HG03039 (cell line): ENCODE data around the gene SLC66A2.
"Not testable (repeated sequence)": the region's sequence is repeated elsewhere in the genome, so short reads cannot be mapped to it uniquely, and the experiment has no call there.

Source experiments
- ATAC-seq: cut with Tn5 transposase; IDR thresholded peaks from one replicate; pipeline ENCODE4 v1.9.1; 2021; ENCODE audit warnings: mild to moderate bottlenecking, moderate library complexity; ENCODE audit not compliant: unreplicated experiment

SLC66A2 gene

DNA sequence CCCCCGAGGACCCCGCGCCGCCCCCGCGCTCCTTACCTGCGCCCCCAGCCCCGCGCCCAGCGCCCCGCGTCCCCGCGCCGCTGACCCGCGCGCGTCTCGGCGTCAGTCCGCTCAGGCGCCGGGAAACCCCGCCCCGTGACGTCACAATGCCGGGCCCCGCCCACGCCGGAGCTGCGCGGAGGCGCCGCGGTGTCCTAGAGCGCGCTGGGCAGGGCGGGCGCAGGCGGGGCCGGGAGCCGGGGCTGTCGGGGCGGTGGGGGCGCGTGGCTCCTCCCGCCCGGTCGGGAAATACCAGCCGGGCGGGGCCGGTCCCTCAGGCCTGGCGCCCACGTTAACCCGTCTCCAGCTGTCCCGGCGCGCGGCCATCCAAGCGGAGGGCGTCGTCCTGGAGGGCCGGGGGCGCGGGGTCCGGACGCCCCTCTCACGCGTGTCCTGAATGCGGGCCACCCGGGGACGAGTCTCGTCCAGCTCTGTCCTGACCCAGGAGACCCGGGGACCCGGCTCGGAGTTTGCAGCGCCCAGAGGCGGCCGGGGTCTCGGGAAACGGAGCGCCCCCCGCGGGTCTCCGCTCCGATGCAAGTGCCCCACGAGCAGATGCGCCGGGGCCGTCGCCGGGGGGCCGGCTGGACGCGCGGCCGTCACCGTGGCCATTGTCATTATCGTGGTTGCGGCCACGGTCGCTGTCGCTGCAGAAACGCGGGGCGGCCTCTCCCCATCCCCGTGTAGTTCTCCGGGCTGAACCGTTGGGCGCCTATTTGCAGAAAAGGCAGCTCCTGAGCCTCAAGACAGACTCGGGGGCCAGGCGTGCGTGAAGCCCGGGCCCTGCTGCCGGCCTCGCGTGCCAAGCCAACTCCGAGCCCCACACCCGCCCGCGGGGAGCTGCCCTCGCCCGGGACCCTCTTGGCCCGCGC lies at the start of gene SLC66A2:
TSS of gene SLC66A2 (minus strand) at position 109 of the 911 bp plus-strand sequence. CDS start 727 bp downstream, outside the sequence.
- ATAC-seq = peak; percentile 81

DNA sequence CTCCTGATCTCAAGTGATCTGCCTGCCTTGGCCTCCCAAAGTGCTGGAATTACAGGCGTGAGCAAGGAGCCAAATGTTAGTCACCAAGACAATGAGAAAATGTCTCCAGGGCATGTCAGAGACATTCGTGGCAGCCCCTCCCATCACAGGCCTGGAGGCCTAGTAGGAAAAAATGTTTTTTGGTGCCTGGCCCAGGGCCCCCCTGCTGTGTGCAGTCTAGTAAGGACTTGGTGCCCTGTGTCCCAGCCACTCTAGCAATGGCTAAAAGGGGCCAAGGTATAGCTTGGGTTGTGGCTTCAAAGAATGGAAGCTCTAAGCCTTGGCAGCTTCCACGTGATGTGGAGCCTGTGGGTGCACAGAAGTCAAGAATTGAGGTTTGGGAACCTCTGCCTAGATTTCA lies 49.4 kb upstream of the SLC66A2 start:
- ATAC-seq = no peak

GRCh38 chr18:79999701-80000100 lies 48.2 kb upstream of the SLC66A2 start:
- not testable (repeated sequence) for ATAC-seq

DNA sequence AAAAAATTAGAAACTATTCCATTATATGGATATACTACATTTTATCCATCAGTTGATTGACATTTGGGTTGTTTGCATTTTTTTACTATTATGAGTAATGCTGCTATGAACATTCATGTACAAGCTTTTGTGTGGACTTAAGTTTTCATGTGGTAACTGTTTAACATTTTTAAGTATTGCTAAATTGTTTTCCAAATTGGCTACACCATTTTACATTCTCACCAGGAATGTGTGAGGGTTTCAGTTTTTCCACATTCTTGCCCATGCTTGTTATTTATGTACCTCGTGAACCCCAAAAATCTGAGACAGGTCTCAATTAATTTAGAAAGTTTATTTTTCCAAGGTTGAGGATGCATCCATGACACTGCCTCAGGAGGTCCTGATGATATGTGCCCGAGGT lies 40.0 kb upstream of the SLC66A2 start:
- no peak for ATAC-seq

GRCh38 chr18:79989195-79989497 lies 37.7 kb upstream of the SLC66A2 start:
- ATAC-seq = no peak

DNA sequence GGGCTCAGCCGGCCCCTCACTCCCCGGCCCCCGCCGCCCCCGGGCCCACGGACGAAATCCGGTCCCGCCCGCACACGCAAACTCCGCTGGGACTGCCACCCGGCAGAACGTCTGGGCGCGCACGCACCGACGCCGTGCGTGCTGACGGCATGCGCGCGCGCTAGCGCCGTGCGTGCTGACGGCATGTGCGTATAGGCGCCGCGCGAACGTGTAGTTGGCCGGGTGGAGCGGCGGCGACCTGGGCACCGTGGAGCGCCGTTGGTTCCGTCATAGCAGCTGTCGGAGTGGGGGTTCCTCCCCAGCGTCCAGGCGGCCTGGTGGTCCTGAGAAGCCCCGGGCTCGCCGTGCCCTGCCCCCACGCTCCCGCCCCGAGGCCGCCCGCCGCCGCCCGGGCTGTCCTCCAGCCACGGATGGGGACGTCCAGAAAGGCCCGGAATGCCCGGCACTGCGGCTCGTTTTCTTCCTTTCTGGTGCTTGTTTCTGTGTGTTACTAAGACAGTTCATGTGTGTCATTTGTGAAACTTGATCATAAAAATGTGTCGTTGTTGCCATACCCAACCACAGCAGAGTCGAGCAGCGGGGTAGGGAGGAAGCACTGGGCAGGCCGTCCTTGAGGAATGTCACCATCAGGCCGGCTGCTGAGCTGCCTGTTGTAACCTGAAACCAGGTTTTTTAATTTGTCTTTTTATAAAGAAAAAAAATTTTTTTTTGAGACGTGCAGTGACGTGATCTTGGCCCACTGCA lies 37.2 kb upstream of the SLC66A2 start, which contains the start of gene TXNL4A:
TSS of gene TXNL4A (minus strand) at position 113 of the 744 bp plus-strand sequence. CDS start 171 bp downstream, outside the sequence.
- ATAC-seq = peak; percentile 98

- ATAC-seq = peak; percentile 50
Measured at GRCh38 chr18:79988071-79988450, 36.6 kb upstream of the SLC66A2 start.

DNA sequence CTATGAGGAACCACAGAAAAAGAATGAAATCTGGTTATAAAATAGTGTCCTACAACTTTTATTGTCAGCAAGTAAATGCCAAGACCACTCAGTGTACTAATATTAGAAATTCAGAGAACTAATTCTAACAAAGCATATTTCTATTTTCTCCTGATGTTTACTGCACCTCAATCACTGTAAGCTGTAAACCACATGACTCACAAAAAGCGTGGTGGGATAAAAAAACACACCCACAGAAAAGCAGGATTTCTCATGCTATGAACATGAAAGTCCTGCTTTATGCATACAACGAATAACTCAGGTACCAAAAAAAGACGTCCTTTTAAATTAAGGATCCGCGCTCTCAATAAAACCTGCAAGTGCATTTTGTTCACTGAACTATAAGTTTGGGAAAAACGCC lies 36.1 kb upstream of the SLC66A2 start:
- ATAC-seq = no peak

- ATAC-seq = no peak
Measured at GRCh38 chr18:79986726-79987125, 35.3 kb upstream of the SLC66A2 start.

DNA sequence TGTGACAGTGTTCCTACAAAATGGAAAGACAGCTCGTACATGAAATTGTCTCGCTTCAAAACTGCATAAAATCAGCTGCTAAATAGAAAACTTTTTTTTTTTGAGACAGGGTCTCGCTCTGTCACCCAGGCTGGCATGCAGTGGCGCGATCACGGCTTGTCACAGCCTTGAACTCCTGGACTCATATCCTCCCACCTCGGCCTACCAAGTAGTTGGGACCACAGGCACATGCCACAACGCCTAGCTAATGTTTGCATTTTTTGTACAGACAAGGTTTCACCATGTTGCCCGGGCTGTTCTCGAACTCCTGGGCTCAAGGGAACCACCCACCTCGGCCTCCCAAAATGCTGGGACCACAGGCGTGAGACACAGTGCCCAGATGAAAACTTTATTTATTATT lies 33.7 kb upstream of the SLC66A2 start:
- ATAC-seq = no peak

DNA sequence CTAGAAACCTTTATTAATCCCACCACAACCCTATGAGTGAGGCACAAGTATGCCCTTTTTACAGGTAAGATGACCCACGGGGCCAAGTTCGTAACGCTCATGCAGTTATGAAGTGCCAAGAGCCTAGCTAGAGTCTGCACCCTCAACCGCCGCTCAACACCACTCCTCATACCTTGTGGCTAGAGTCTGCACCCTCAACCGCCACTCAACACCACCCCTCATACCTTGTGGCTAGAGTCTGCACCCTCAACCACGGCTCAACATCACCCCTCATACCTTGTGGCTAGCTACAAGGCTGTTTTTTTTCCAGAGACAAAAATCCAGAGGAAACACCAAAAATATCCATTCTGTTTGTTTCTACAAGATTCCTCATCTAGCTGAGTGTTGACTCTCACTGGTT lies 32.3 kb upstream of the SLC66A2 start:
- ATAC-seq = no peak

- ATAC-seq = no peak
Measured at GRCh38 chr18:79983253-79983652, 31.8 kb upstream of the SLC66A2 start.

GRCh38 chr18:79982736-79983135 lies 31.3 kb upstream of the SLC66A2 start:
- no peak for ATAC-seq

- no peak for ATAC-seq
Measured at GRCh38 chr18:79980585-79980984, 29.1 kb upstream of the SLC66A2 start.

DNA sequence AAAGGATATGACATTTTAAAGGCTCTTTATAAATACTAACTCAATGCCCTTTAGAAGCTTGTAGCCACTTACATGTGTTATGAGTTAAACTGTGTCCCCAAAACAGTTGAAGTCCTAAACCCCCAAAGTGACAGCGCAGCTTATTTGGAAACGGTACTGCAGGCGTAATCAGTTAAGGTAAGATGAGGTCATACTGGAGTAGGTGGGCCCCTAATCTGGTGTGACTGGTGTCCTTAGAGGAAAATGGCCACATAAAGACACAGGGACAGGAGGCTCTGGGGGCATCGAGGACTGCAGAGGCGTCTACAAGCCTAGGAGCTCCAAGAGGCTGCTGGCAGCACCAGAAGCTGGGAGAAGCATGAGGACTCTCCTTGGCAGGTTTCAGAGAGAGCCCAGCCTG lies 28.4 kb upstream of the SLC66A2 start:
- ATAC-seq = no peak

DNA sequence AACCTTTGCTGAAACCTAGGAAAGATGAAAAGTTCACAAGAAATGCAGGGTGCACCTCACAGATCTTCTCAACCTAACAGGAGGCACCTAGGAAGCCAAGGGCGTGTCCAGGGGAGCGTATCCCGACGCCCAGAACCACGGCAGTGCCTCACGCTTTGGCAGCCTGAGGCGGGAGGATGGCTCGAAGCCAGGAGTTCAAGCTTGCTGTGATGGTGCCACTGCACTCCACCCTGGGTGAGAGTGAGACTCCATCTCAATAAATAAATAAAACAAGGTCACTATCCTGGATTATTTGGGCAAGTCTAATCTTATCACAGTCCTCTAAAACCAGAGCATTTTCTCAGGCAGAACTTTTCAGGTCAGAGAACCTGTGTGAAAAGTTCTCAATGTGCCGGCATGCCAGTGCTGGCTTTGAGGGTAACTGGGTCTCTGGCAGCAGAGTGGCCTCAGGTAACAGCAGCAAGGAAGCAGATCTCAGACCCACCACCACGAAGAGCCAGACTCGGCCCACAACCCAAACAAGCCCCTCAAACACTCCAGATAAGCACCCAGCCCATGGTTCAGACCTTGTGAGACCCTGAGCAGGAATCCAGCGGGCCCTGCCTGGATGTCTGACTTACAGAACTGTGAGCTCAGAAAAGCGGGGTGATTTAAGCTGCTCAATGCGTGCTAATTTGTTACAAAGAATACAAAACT lies 24.7 kb upstream of the SLC66A2 start:
- ATAC-seq = no peak

DNA sequence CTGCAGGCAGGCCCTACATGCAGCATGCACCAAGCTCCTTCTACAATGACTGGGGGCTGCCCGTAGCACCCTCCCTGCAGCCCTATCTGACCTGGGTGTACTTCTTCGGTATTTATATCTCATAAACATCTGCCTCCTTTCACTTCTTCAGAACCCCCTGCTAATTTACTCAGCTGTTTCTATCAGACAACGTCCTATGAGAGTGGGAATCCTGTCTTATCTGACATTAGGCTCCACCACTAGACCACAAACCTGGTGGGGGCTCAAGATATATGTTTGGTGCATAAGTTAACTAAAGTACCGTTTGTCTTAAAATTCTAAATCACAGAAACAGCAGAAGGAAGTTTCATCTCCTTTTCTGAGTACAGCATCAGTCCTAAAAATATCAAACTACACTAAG lies 23.6 kb upstream of the SLC66A2 start:
- ATAC-seq = no peak

DNA sequence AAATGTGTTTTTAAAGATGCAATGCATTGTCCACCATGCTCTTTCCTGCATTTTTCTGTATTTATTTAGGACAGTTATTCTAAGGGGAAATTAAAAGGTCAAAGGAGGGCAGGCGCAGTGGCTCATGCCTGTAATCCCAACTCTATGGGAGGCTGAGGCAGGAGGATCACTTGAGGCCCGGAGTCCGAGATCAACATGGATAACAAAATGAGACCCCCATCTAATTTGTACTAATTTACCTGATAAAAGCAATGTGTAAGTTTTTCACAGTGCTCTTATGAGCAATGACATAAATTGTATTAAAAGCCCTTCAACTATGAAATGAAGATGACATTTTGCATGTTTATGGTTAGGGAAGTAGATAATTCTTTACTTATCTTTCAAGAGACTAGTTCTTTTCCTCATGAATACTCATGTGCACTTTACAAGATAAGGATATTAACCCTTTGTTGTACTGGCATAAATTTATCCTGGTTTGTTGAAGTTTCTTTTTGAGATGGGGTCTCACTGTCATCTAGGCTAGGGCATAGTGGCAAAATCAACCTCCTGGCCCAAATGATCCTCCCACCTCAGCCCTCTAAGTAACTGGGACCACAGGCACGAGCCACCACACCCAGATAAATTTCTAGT lies 22.7 kb upstream of the SLC66A2 start:
- no peak for ATAC-seq

GRCh38 chr18:79973517-79973916 lies 22.1 kb upstream of the SLC66A2 start:
- ATAC-seq = no peak

- no peak for ATAC-seq
Measured at GRCh38 chr18:79972720-79973119, 21.3 kb upstream of the SLC66A2 start.

GRCh38 chr18:79971986-79972385 lies 20.5 kb upstream of the SLC66A2 start:
- no peak for ATAC-seq
